ENCODE data around the gene JAG2.

The JAG2 gene

DNA sequence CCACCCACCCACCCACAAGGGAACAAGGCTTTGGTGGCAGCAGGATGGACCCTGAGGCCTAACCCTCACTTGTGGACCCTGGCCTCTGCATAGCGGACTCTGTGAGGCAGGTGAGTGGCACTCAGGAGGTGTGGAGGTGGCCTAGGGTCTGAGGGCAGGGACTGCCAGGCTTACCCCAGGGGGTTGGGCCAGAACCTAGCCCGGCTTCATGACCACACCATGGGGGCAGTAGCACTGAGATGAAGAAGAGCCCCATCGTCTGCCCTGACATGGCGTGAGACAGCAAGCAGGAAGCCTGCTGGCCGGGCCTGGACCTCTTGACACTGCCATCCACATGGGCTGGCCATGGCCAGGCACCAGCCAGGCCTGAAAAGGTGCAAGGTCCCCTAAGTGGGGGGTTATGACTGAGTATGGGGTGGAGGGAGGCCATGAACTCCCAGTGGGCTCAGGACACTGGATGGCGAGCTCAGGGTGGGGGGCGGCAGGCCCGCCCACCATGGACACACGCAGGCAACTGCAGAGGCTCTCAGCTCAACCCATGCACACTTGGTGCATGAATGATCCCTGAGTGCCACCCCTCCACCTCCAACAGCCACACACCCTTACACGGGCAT lies 29.3 kb downstream of the JAG2 start:
- Histone ChIP-seq H3K4me3 (ENCODE audit: low read length) (no peak overlapping the region), H3K27me3 (replicated peaks; ENCODE audit: control insufficient read depth, insufficient read depth, low read length) (peaks cover 17% of the 10 kb centered on the region), H3K9me3 (ENCODE audit: control insufficient read depth, low read length) (peaks cover 16% of the 10 kb centered on the region), H3K4me1 (ENCODE audit: control insufficient read depth, insufficient read depth, low read length) (no peaks in the 10 kb centered on the region), H3K9ac (ENCODE audit: low read length) (no peak overlapping the region), H3K36me3 (ENCODE audit: control insufficient read depth, insufficient read depth, low read length, severe bottlenecking) (no peaks in the 10 kb centered on the region)
- no peak for DNase-seq (ENCODE audit: low read depth)

DNA sequence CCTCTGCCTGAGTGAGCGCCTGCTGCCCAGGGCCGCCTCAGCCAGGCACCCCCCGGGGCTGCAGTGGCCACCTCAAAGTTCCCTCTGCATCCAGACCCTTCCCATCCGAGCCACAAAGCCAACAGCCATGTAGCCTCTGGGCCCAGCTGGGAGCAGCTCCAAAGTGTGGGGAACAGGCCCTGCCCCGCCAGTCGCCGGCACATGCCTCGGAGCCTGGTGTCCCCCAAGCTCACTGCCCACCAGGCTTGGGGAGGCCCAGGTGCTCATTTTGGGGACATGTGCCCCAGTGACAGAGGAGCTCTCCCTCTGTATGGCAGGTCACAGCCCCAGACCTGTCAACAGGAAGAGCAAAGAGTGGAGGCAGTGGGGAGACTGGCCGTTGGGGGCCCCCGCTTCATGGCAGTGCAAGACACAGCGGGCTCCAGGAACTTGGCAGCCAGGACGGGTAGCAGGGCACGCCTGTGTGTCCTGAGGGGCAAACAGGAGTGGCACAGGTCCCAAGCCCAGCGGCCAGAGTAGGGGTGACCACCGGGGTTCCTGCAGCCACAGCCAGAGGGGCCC lies 29.9 kb downstream of the JAG2 start:
- no peak overlapping the region for H3K4me3 ChIP-seq (ENCODE audit: low read length)
- no peak overlapping the region for H3K9ac ChIP-seq (ENCODE audit: low read length)
- peaks cover 16% of the 10 kb centered on the region for H3K9me3 ChIP-seq (ENCODE audit: control insufficient read depth, low read length)
- no peaks in the 10 kb centered on the region for H3K4me1 ChIP-seq (ENCODE audit: control insufficient read depth, insufficient read depth, low read length)
- peaks cover 17% of the 10 kb centered on the region for H3K27me3 ChIP-seq (replicated peaks; ENCODE audit: control insufficient read depth, insufficient read depth, low read length)
- H3K36me3 ChIP-seq (ENCODE audit: control insufficient read depth, insufficient read depth, low read length, severe bottlenecking), result no peaks in the 10 kb centered on the region
- no peak for DNase-seq (ENCODE audit: low read depth)

DNA sequence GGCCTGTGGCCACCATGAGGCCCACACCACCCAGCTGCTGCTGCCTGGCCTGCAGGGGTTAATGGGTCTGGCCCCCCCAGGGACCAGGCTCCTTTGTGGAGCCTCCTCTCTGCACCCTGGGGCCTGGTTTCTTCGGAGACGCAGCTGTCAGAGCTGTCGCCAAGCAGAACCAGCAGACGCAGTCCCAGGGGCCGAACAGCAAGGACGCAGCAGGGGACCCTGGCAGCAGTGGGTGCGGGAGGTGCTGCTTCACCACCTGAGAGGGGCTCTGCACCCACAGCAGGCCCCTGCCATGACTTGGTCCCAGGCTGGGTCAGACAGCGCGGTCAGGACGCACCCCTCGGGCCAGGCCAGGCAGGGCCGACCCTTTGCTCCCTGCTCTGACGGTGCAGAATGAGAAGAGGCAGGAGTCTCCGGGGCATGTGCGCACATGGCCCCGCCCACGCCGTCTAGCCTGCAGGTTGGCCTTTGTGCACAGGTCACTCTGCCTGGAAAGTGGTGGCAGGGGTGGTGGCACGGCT lies 30.5 kb downstream of the JAG2 start:
- H3K36me3 ChIP-seq (ENCODE audit: control insufficient read depth, insufficient read depth, low read length, severe bottlenecking), result no peaks in the 10 kb centered on the region

DNA sequence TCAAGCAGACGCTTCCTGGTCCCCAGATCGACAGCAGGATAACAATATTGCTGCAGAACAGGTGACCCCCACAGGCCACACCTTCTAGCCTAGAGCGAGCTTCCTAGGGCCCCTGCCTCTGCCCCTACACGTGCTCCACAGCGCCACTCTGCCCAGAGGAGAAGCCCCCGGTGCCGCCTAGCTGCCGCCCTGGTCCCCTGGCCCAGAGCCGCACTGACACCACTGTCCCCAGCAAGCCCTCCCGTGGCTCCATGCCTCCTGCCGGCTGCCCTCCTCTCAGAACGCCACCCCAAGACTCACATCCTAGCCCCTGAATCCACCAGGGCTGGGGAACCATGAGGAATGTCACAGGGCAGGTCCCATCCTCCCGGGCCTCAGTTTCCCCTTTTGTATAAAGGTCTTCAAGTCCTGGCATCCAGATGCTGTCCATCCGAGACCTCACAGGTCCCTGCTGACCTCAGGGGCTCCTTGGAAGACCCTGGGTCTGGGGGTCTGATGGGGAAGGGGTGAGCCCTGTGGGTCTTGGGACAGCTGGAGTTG lies 31.0 kb downstream of the JAG2 start:
- peaks cover 21% of the 10 kb centered on the region for H3K9me3 ChIP-seq (ENCODE audit: control insufficient read depth, low read length)
- DNase-seq (ENCODE audit: low read depth), result no peak
- H3K27me3 ChIP-seq (replicated peaks; ENCODE audit: control insufficient read depth, insufficient read depth, low read length), result peaks cover 23% of the 10 kb centered on the region
- no peaks in the 10 kb centered on the region for H3K36me3 ChIP-seq (ENCODE audit: control insufficient read depth, insufficient read depth, low read length, severe bottlenecking)
- H3K4me1 ChIP-seq (ENCODE audit: control insufficient read depth, insufficient read depth, low read length), result no peaks in the 10 kb centered on the region
- no peak overlapping the region for H3K4me3 ChIP-seq (ENCODE audit: low read length)
- H3K9ac ChIP-seq (ENCODE audit: low read length), result no peak overlapping the region

More for the DNA sequence above, 30.5 kb downstream of the JAG2 start:
- Histone ChIP-seq H3K9ac (ENCODE audit: low read length) (no peak overlapping the region), H3K27me3 (replicated peaks; ENCODE audit: control insufficient read depth, insufficient read depth, low read length) (peaks cover 19% of the 10 kb centered on the region), H3K9me3 (ENCODE audit: control insufficient read depth, low read length) (peaks cover 17% of the 10 kb centered on the region), H3K4me3 (ENCODE audit: low read length) (no peak overlapping the region), H3K4me1 (ENCODE audit: control insufficient read depth, insufficient read depth, low read length) (no peaks in the 10 kb centered on the region)
- no peak for DNase-seq (ENCODE audit: low read depth)

DNA sequence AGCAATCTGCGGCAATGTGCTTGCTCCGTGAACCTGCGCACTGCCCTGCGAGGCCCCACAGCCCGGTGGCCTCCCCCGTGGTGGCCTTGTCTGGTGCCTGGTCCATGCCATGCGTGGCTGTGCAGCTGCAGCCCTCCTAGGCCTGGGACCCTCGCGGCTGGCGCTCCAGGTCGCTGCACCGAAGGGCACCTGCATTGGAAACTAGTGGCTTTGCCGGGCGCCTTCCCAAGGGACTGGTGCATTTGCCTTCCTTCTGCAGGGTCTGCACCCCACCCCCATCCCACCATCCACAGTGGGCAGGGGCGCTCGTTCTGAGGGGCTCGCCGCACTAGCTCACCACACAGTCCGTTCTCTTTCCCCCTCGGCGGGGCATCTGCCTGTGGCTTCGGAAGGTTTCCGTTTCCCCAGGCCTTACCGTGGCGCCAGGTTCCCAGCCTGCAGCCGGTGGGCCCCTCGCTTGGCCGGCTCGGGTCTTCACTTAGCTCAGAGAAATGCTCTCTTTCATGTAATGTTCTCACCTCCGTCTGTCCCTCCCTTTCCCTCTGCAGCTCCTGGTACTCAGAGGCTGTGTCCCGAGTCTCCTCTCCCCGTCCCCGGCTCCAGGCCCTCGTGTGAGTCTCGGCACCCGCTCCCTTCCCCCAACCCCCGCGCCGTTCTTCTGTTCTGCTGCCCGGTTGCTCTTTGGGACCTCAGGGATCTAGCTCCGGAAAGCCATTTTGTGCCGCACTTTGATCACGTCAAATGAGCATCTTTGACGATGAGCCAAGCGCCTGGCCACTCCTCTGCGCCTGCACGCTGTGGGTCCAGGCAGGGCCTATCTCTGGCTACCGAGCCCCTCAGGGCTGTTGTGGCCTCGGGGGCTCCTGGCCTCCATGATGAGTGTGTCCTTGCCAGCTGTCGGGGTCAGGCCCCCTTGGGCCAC lies 31.9 kb downstream of the JAG2 start:
- DNase-seq (ENCODE audit: low read depth), result no peak
- H3K4me3 ChIP-seq (ENCODE audit: low read length), result no peak overlapping the region
- peaks cover 24% of the 10 kb centered on the region for H3K9me3 ChIP-seq (ENCODE audit: control insufficient read depth, low read length)
- H3K27me3 ChIP-seq (replicated peaks; ENCODE audit: control insufficient read depth, insufficient read depth, low read length), result peaks cover 23% of the 10 kb centered on the region
- no peak overlapping the region for H3K9ac ChIP-seq (ENCODE audit: low read length)
- H3K36me3 ChIP-seq (ENCODE audit: control insufficient read depth, insufficient read depth, low read length, severe bottlenecking), result no peaks in the 10 kb centered on the region
- no peaks in the 10 kb centered on the region for H3K4me1 ChIP-seq (ENCODE audit: control insufficient read depth, insufficient read depth, low read length)

DNA sequence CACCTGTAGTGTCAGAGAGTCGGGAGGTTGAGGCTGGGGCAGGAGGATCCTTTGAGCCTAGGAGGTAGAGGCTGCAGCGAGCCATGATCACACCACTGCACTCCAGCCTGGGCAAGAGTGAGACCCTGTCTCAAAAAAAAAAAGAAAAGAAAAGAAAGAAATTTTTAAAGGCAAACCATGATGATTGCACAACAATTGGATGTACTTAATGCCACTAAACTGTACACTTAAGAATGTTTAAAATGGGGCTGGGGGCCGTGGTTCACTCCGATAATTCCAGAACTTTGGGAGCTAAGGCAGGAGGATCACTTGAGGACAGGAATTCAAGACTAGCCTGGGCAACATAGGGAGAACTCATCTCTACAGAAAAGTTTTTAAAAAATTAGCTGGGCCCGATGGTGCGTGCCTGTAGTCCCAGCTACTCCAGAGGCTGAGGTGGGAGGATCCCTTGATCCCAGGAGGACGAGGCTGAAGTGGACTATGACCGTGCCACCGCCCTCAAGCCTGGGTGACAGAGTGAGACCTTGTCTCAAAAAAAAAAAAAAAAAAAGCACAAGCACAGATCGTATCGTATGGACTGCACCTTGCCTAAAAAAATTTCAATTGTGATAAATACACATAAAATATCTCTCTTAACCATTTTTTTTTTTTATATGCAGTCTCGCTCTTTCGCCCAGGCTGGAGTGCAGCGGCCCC lies 32.7 kb downstream of the JAG2 start:
- DNase-seq (ENCODE audit: low read depth), result no peak
- Histone ChIP-seq H3K36me3 (ENCODE audit: control insufficient read depth, insufficient read depth, low read length, severe bottlenecking) (no peaks in the 10 kb centered on the region), H3K4me3 (ENCODE audit: low read length) (no peak overlapping the region)

DNA sequence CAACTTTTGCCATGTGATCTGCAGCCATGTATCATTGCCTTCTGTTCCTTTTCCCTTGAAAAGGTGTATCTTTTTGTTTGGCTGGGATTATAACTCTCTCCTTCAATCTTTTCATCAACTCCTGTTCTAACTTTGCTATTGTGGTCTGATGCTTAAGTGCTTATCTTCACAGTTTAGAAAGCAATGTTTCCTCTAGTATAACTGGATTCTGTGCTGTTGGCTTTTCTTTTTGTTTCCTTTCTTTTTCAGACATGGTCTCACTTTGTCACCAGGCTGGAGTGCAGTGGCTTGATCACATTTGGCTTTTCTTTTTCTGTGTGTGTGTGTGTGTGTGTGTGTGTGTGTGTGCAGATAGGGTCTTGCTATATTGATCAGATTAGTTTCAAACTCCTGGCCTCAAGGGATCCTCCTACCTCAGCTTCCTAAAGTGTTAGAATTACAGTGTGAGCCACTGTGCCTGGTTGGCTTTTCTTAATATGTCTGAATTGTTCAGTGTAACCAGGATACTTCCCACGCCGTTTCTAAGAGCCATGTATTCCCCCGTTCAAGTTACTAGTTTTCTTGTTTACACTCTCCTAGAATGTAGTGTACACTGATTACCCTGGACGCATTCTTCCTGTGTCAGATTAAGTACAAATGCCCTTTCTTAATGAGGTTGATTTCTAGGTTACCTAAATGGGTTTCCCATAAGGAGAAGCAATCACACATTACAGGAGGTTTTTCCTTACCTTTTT lies 35.5 kb downstream of the JAG2 start:
- Histone ChIP-seq H3K27me3 (replicated peaks; ENCODE audit: control insufficient read depth, insufficient read depth, low read length) (peaks cover 30% of the 10 kb centered on the region), H3K9ac (ENCODE audit: low read length) (no peak overlapping the region), H3K36me3 (ENCODE audit: control insufficient read depth, insufficient read depth, low read length, severe bottlenecking) (no peaks in the 10 kb centered on the region), H3K4me3 (ENCODE audit: low read length) (no peak overlapping the region), H3K9me3 (ENCODE audit: control insufficient read depth, low read length) (peaks cover 16% of the 10 kb centered on the region), H3K4me1 (ENCODE audit: control insufficient read depth, insufficient read depth, low read length) (no peaks in the 10 kb centered on the region)
- DNase-seq (ENCODE audit: low read depth), result no peak

More for the DNA sequence above, 32.7 kb downstream of the JAG2 start:
- Histone ChIP-seq H3K9ac (ENCODE audit: low read length) (no peak overlapping the region), H3K9me3 (ENCODE audit: control insufficient read depth, low read length) (peaks cover 32% of the 10 kb centered on the region), H3K27me3 (replicated peaks; ENCODE audit: control insufficient read depth, insufficient read depth, low read length) (peaks cover 23% of the 10 kb centered on the region), H3K4me1 (ENCODE audit: control insufficient read depth, insufficient read depth, low read length) (no peaks in the 10 kb centered on the region)

DNA sequence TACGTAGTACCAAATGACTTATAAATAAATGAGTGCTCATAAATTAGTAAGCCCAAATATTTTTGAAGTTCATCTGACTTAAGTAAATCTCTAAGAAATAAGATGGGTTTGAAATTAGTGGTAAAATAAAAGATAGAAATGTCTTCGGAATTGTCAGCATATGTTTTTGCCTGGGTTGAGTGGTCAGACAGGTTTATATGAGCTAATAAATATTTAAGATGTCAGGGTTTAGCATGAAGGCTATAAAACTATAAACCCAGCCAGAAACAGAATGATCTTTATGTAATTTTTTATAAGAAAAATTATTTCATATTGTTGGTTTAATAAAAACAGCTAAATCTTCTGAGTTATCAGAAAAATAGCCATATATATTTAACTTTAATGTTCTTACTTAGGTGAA lies 37.3 kb downstream of the JAG2 start:
- Histone ChIP-seq H3K36me3 (ENCODE audit: control insufficient read depth, insufficient read depth, low read length, severe bottlenecking) (no peaks in the 10 kb centered on the region), H3K4me3 (ENCODE audit: low read length) (no peak overlapping the region), H3K27me3 (replicated peaks; ENCODE audit: control insufficient read depth, insufficient read depth, low read length) (peaks cover 34% of the 10 kb centered on the region), H3K9ac (ENCODE audit: low read length) (no peak overlapping the region), H3K4me1 (ENCODE audit: control insufficient read depth, insufficient read depth, low read length) (no peaks in the 10 kb centered on the region), H3K9me3 (ENCODE audit: control insufficient read depth, low read length) (peaks cover 16% of the 10 kb centered on the region)
- DNase-seq (ENCODE audit: low read depth), result no peak

DNA sequence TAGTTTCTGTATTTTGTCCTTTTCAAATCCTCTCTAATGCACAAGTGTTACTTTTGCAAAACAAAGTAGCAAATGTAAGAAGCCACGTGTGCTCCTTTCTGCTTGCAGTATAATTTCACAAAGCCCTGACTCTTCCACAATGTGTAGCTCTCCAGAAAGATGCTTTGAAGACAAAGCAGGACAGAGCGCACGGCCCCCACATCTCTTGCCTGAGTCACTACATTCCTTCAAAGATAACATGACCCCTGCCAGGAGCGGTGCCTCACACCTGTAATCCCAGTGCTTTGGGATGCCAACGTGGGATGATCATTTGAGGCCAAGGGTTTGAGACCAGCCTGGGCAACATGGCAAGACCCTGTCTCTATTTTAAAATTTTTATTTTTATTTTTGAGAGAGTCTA lies 40.5 kb downstream of the JAG2 start:
- H3K9ac ChIP-seq (ENCODE audit: low read length), result no peak overlapping the region
- no peaks in the 10 kb centered on the region for H3K4me1 ChIP-seq (ENCODE audit: control insufficient read depth, insufficient read depth, low read length)
- H3K36me3 ChIP-seq (ENCODE audit: control insufficient read depth, insufficient read depth, low read length, severe bottlenecking), result no peaks in the 10 kb centered on the region
- no peak for DNase-seq (ENCODE audit: low read depth)
- H3K9me3 ChIP-seq (ENCODE audit: control insufficient read depth, low read length), result peaks cover 20% of the 10 kb centered on the region
- no peak overlapping the region for H3K4me3 ChIP-seq (ENCODE audit: low read length)
- H3K27me3 ChIP-seq (replicated peaks; ENCODE audit: control insufficient read depth, insufficient read depth, low read length), result peaks cover 52% of the 10 kb centered on the region

DNA sequence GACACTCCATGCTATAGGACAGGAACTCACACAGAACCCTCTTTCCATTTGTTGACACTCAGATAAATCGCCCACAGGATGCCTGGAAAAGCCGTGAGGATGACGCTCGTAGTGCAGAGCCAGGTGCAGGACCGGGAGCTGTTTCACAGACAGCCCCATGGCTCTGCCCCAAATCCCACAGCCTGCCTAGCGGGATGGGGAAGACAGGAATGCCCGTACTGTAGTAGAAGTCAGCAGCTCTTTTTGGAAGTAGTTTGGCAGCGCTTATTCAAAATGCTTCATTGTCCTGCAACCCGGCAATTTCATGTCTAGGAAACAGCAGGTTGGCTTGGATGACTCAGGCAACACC lies 41.6 kb downstream of the JAG2 start:
- Histone ChIP-seq H3K9ac (ENCODE audit: low read length) (no peak overlapping the region), H3K4me3 (ENCODE audit: low read length) (no peak overlapping the region), H3K27me3 (replicated peaks; ENCODE audit: control insufficient read depth, insufficient read depth, low read length) (peaks cover 60% of the 10 kb centered on the region), H3K36me3 (ENCODE audit: control insufficient read depth, insufficient read depth, low read length, severe bottlenecking) (no peaks in the 10 kb centered on the region), H3K4me1 (ENCODE audit: control insufficient read depth, insufficient read depth, low read length) (no peaks in the 10 kb centered on the region), H3K9me3 (ENCODE audit: control insufficient read depth, low read length) (peaks cover 26% of the 10 kb centered on the region)
- DNase-seq (ENCODE audit: low read depth), result no peak
